Measurements from ENCODE around the gene SLC17A5.

DNA sequence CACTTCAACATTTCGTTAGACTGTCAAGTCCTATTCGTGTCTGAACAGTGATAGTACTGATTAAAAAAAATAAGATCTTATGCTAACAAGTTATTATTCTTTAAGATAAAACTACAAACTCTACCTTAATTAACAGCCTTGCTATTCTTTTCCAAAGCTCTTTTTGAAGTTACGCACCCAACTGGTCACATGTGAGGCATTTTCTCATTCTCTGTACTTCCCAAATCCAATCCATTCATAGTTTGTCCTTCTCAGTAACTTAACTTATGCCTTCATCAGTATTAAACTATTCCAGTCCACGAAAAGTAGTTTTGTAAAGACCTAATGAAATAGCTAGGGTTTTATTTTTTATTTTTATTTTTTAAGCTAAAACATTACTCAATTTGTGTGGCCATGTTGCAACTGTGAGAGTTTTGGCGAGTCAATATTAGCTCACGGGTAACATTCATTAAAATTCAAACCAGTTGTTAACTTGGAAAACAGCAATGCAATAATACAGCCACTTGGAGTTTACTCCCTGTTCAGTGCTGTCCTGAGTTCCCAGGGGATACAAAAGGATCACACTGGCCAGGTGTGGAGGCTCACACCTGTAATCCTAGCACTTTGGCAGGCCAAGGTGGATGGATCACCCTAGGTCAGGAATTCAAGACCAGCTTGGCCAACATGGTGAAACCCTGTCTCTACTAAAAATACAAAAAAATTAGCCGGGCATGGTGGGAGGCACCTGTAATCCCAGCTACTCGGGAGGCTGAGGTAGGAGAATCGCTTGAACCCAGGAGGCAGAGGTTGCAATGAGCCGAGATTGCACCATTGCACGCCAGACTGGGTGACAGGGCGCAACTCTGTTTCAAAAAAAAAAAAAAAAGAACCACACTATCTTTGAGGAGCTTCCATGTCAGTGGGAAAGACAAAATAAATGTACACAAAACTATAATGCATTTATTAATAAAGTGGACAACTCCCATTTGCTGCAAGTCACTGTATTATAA, 105.0 kb downstream of the SLC17A5 start:
- TF ChIP-seq EZH2 (IDR thresholded peaks at IDR 0.05) (no peak), CTCF (IDR thresholded peaks at IDR 0.05) (no peak), EZH2phosphoT487 (IDR thresholded peaks at IDR 0.05) (no peak)
